Thoracic aorta (tissue), 2 donors: ENCODE measurements around the gene EIF1. TPM values are rescaled to one million over a fixed set of nuclear protein-coding genes. Genes with fewer than 3 reads are reported as not detected.

Experiments used
- ATAC-seq: fragments of 150-250 bp; one replicate; pipeline ENCODE4 v1.8.0; 2017; ENCODE audit warnings: low read depth; ENCODE audit not compliant: insufficient number of reproducible peaks, low FRiP score
- DNase-seq: peaks from one replicate; pipeline ENCODE4 v3.0.0-alpha.2; 2020; ENCODE audit warnings: low spot score
- H3K27ac ChIP-seq, 2 donors: fragments of 200-600 bp; sonication (generic); 1 replicate in 1 of 2; 2 replicates in 1 of 2; pipeline ENCODE4 v1.5.1; 2016; ENCODE audit warnings: mild to moderate bottlenecking in 2 of 2, moderate library complexity in 2 of 2
- H3K27me3 ChIP-seq: fragments of 200-600 bp; sonication (generic); replicated peaks from 2 replicates; pipeline ENCODE4 v1.6.0; 2016; ENCODE audit warnings: mild to moderate bottlenecking; ENCODE audit not compliant: insufficient read depth
- H3K36me3 ChIP-seq: fragments of 200-600 bp; sonication (generic); one replicate; pipeline ENCODE4 v1.5.1; 2016
- H3K4me1 ChIP-seq, 2 donors: fragments of 200-600 bp; sonication (generic); 1 replicate in 1 of 2; 2 replicates in 1 of 2; pipeline versions ENCODE4 v1.5.1 to v1.6.0; 2016; ENCODE audit warnings: low read depth in 2 of 2, mild to moderate bottlenecking in 1 of 2; ENCODE audit not compliant: control insufficient read depth in 1 of 2
- H3K4me3 ChIP-seq: fragments of 200-600 bp; sonication (generic); 2 replicates; pipeline ENCODE4 v1.5.1; 2016; ENCODE audit warnings: mild to moderate bottlenecking
- H3K9me3 ChIP-seq: fragments of 200-600 bp; sonication (generic); 2 replicates; pipeline ENCODE4 v1.5.1; 2016
- total RNA-seq, 2 donors: library from RNA; depleted of rRNA; stranded (reverse); fragments of >200 nt; gene quantifications; one replicate each; pipeline versions ENCODE4 v1.1.0 to v1.2.3, GENCODE V29; 2016
- TF ChIP-seq, protein P1 (sequence below): fragments of 200-600 bp; sonication (generic); IDR thresholded peaks from one replicate; pipeline ENCODE4 v1.5.1; 2019; ENCODE audit warnings: antibody characterized with exemption

EIF1 gene
- total RNA-seq, 2 donors from 2014 or later = 167 to 318 TPM

- Histone ChIP-seq H3K9me3 (no peaks in the 10 kb centered on the region), H3K27me3 (no peaks in the 10 kb centered on the region), H3K36me3 (peaks cover 33% of the 10 kb centered on the region), H3K27ac (peak overlapping the region; percentile 75 to 100), H3K4me3 (peak overlapping the region; percentile 100), H3K4me1 (peaks cover 15 to 25% of the 10 kb centered on the region in 2 donors)
- TF ChIP-seq, protein P1, sequence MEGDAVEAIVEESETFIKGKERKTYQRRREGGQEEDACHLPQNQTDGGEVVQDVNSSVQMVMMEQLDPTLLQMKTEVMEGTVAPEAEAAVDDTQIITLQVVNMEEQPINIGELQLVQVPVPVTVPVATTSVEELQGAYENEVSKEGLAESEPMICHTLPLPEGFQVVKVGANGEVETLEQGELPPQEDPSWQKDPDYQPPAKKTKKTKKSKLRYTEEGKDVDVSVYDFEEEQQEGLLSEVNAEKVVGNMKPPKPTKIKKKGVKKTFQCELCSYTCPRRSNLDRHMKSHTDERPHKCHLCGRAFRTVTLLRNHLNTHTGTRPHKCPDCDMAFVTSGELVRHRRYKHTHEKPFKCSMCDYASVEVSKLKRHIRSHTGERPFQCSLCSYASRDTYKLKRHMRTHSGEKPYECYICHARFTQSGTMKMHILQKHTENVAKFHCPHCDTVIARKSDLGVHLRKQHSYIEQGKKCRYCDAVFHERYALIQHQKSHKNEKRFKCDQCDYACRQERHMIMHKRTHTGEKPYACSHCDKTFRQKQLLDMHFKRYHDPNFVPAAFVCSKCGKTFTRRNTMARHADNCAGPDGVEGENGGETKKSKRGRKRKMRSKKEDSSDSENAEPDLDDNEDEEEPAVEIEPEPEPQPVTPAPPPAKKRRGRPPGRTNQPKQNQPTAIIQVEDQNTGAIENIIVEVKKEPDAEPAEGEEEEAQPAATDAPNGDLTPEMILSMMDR = no peak
- DNase-seq = no peak
- peak; percentile 0 for ATAC-seq
These were observed 651 bp upstream of the EIF1 start for GRCh38 chr17:41687828-41688640.

DNA sequence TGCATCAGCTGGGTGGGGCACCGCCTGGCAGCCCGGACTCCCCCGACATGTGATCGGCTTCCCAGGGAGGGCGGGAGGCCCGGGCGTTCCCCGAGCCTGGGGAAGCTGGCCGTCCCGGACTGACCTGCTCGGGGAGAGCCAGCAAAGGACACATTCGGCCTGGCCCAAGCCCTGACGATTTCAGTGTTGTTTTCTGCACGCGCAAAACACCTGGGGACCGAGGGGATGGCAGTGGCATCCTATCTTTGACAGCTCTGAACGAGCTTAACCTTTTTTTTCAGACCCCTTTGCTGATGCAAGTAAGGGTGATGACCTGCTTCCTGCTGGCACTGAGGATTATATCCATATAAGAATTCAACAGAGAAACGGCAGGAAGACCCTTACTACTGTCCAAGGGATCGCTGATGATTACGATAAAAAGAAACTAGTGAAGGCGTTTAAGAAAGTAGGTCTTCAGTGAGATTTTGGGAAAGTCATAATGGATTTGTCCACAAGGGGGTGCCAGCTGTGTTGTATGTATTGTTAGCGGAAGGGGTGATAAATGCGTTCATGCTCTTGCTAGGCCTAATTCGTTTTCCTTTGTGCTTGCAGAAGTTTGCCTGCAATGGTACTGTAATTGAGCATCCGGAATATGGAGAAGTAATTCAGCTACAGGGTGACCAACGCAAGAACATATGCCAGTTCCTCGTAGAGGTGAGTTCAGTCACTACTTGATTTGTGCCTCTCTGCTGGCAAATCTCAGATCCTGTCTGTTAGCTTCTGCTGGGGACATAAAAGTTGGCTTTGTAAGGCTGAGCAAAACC, 1.0 kb downstream of the EIF1 start:
- H3K27me3 ChIP-seq = no peaks in the 10 kb centered on the region
- H3K4me3 ChIP-seq = peak overlapping the region; percentile 100
- H3K27ac ChIP-seq = peak overlapping the region; percentile 100
- DNase-seq = no peak
- peaks cover 15 to 25% of the 10 kb centered on the region in 2 donors for H3K4me1 ChIP-seq
- no peak for ATAC-seq
- TF ChIP-seq, protein P1 = peak; percentile 59
- H3K9me3 ChIP-seq = no peaks in the 10 kb centered on the region
- H3K36me3 ChIP-seq = peaks cover 48% of the 10 kb centered on the region

- H3K9me3 ChIP-seq = no peaks in the 10 kb centered on the region
- peaks cover 56% of the 10 kb centered on the region for H3K36me3 ChIP-seq
- H3K4me3 ChIP-seq = peak overlapping the region; percentile 100
- DNase-seq (no peak), ATAC-seq (no peak)
- H3K27ac ChIP-seq = peak overlapping the region; percentile 100
- peaks cover 15 to 25% of the 10 kb centered on the region in 2 donors for H3K4me1 ChIP-seq
- TF ChIP-seq, protein P1 = no peak
- no peaks in the 10 kb centered on the region for H3K27me3 ChIP-seq
These were observed 1.8 kb downstream of the EIF1 start for GRCh38 chr17:41690497-41690896.

GRCh38 chr17:41691031-41691777, 2.5 kb downstream of the EIF1 start:
- H3K27ac ChIP-seq = no peak overlapping the region
- no peaks in the 10 kb centered on the region for H3K27me3 ChIP-seq
- no peaks in the 10 kb centered on the region for H3K9me3 ChIP-seq
- H3K4me1 ChIP-seq = peaks cover 15 to 25% of the 10 kb centered on the region in 2 donors
- TF ChIP-seq, protein P1 = no peak
- H3K36me3 ChIP-seq = peaks cover 56% of the 10 kb centered on the region
- peak overlapping the region; percentile 100 for H3K4me3 ChIP-seq
- ATAC-seq (no peak), DNase-seq (no peak)
